DMS 273 (cell line): Measurements from ENCODE around the gene ENHO.

Source experiments
- DNase-seq: peaks from one replicate; lab custom pipeline; 2025; ENCODE audit not compliant: unreplicated experiment; lab: John Stamatoyannopoulos, UW

ENHO gene

GRCh38 chr9:34555936-34556525, 33.2 kb upstream of the ENHO start:
- no peak for DNase-seq

- DNase-seq, result no peak
Measured at GRCh38 chr9:34555500-34555899, 32.7 kb upstream of the ENHO start.

GRCh38 chr9:34555002-34555348, 32.2 kb upstream of the ENHO start:
- DNase-seq, result peak; percentile 78

- peak; percentile 79 for DNase-seq
Measured at GRCh38 chr9:34554211-34555001, 31.6 kb upstream of the ENHO start.

GRCh38 chr9:34553511-34554021, 30.8 kb upstream of the ENHO start:
- peak; percentile 32 for DNase-seq

- DNase-seq, result no peak
Measured at GRCh38 chr9:34552986-34553385, 30.2 kb upstream of the ENHO start.

- DNase-seq, result no peak
Measured at GRCh38 chr9:34552606-34552981, 29.8 kb upstream of the ENHO start.

GRCh38 chr9:34551751-34552605, 29.2 kb upstream of the ENHO start:
- no peak for DNase-seq

GRCh38 chr9:34550681-34551270, 28.0 kb upstream of the ENHO start:
- no peak for DNase-seq

GRCh38 chr9:34550016-34550680, 27.4 kb upstream of the ENHO start:
- DNase-seq, result no peak

- no peak for DNase-seq
Measured at GRCh38 chr9:34549407-34549732, 26.6 kb upstream of the ENHO start.

GRCh38 chr9:34547960-34548611, 25.3 kb upstream of the ENHO start:
- peak; percentile 82 for DNase-seq

GRCh38 chr9:34546834-34547827, 24.3 kb upstream of the ENHO start:
- DNase-seq, result peak; percentile 86

GRCh38 chr9:34546102-34546833, 23.5 kb upstream of the ENHO start:
- no peak for DNase-seq

- no peak for DNase-seq
Measured at GRCh38 chr9:34545497-34545896, 22.7 kb upstream of the ENHO start.

- no peak for DNase-seq
Measured at GRCh38 chr9:34544035-34544434, 21.2 kb upstream of the ENHO start.

- no peak for DNase-seq
Measured at GRCh38 chr9:34541540-34541939, 18.8 kb upstream of the ENHO start.

GRCh38 chr9:34540827-34541226, 18.0 kb upstream of the ENHO start:
- DNase-seq, result no peak

- no peak for DNase-seq
Measured at GRCh38 chr9:34536685-34537084, 13.9 kb upstream of the ENHO start.
